T-helper 9 cell (primary cell): ENCODE results near the gene PRCD.
"Not testable (repeated sequence)": the region's sequence is repeated elsewhere in the genome, so short reads cannot be mapped to it uniquely, and the experiment has no call there.

Experiments used
- DNase-seq: peaks from one replicate; pipeline ENCODE4 v3.0.0-alpha.2; 2020

The PRCD gene

GRCh38 chr17:76528528-76529223, 11.2 kb upstream of the PRCD start:
- no peak for DNase-seq

GRCh38 chr17:76529224-76530094, 10.4 kb upstream of the PRCD start:
- DNase-seq, result no peak

GRCh38 chr17:76530095-76530723, 9.6 kb upstream of the PRCD start:
- DNase-seq, result no peak

GRCh38 chr17:76530811-76531485, 8.9 kb upstream of the PRCD start:
- no peak for DNase-seq

- no peak for DNase-seq
These were observed 8.3 kb upstream of the PRCD start for GRCh38 chr17:76531486-76532038.

GRCh38 chr17:76532072-76532651, 7.7 kb upstream of the PRCD start:
- DNase-seq, result no peak

- DNase-seq, result not testable (repeated sequence)
These were observed 6.0 kb upstream of the PRCD start for GRCh38 chr17:76533640-76534359.

- no peak for DNase-seq
These were observed 4.8 kb upstream of the PRCD start for GRCh38 chr17:76534831-76535732.

GRCh38 chr17:76535788-76536510, 3.9 kb upstream of the PRCD start:
- DNase-seq, result no peak

- DNase-seq, result no peak
These were observed 3.1 kb upstream of the PRCD start for GRCh38 chr17:76536511-76537287.

GRCh38 chr17:76537288-76537577, 2.6 kb upstream of the PRCD start:
- DNase-seq, result no peak

- no peak for DNase-seq
These were observed 2.1 kb upstream of the PRCD start, which contains the start of gene CYGB for GRCh38 chr17:76537578-76538280. TSS of gene CYGB (minus strand) at chr17:76537709. CDS start at chr17:76537542, 167 bp downstream.

GRCh38 chr17:76538281-76538931, 1.4 kb upstream of the PRCD start:
- DNase-seq, result no peak

GRCh38 chr17:76538941-76539570, 788 bp upstream of the PRCD start:
- no peak for DNase-seq

- no peak for DNase-seq
These were observed 797 bp downstream of the PRCD start for GRCh38 chr17:76540381-76541300.

GRCh38 chr17:76541739-76542454, 2.1 kb downstream of the PRCD start:
- no peak for DNase-seq
